Natural killer cell (primary cell): Measurements from ENCODE around the gene LSM12. TPM values are rescaled to one million over a fixed set of nuclear protein-coding genes. Genes with fewer than 3 reads are reported as not detected.

Source experiments
- ATAC-seq, 3 donors: fragments of 150-1000 bp in 2 of 3; fragments of 200-7000 bp in 1 of 3; cut with Tn5 transposase; 1 replicate in 1 of 3; 2 replicates in 2 of 3; pipeline ENCODE4 v1.10.0; 2021; ENCODE audit warnings: mild to moderate bottlenecking in 2 of 3, moderate library complexity in 2 of 3
- DNase-seq, 2 donors: peaks; one replicate each; pipeline versions ENCODE4 v3.0.0 to v3.0.0-alpha.2; 2013 to 2021; ENCODE audit warnings: mixed read lengths in 1 of 2
- H3K27ac ChIP-seq: one replicate; pipeline ENCODE4 v1.5.1; 2013; ENCODE audit warnings: mild to moderate bottlenecking, low read length
- H3K27me3 ChIP-seq: one replicate; pipeline ENCODE4 v1.6.1; 2013; ENCODE audit warnings: low read length; ENCODE audit not compliant: control insufficient read depth, insufficient read depth
- H3K36me3 ChIP-seq: one replicate; pipeline ENCODE4 v1.6.1; 2013; ENCODE audit warnings: low read length; ENCODE audit not compliant: control insufficient read depth, insufficient read depth
- H3K4me1 ChIP-seq: one replicate; pipeline ENCODE4 v1.6.1; 2013; ENCODE audit warnings: low read length; ENCODE audit not compliant: control insufficient read depth, insufficient read depth
- H3K4me3 ChIP-seq: one replicate; pipeline ENCODE4 v1.5.1; 2013; ENCODE audit warnings: low read length
- H3K9me3 ChIP-seq: one replicate; pipeline ENCODE4 v1.6.1; 2013; ENCODE audit warnings: low read length; ENCODE audit not compliant: control insufficient read depth, insufficient read depth
- H3K27ac Mint-ChIP-seq, 2 donors: one replicate each; pipeline ENCODE4 v1.8.0; 2022; ENCODE audit warnings: mild to moderate bottlenecking in 2 of 2, mixed read lengths in 2 of 2, moderate library complexity in 1 of 2
- H3K27me3 Mint-ChIP-seq, 2 donors: one replicate each; pipeline ENCODE4 v1.8.0; 2022; ENCODE audit warnings: low read depth in 2 of 2, mixed read lengths in 2 of 2
- H3K36me3 Mint-ChIP-seq: one replicate; pipeline ENCODE4 v1.8.0; 2022; ENCODE audit warnings: mixed read lengths
- H3K4me1 Mint-ChIP-seq, 2 donors: one replicate each; pipeline ENCODE4 v1.8.0; 2022; ENCODE audit warnings: mixed read lengths in 2 of 2
- H3K4me3 Mint-ChIP-seq: one replicate; pipeline ENCODE4 v1.8.0; 2022; ENCODE audit warnings: mild to moderate bottlenecking, moderate library complexity, mixed read lengths
- H3K9me3 Mint-ChIP-seq, 2 donors: one replicate each; pipeline ENCODE4 v1.8.0; 2022; ENCODE audit warnings: mixed read lengths in 2 of 2
- CTCF ChIP-seq: fragments of 200-600 bp; IDR thresholded peaks from one replicate; pipeline ENCODE4 v1.8.0; 2022; ENCODE audit warnings: antibody characterized with exemption
- WGBS: methylation state at CpG from one replicate; pipeline ENCODE4 v1.1.7; 2013; ENCODE audit warnings: missing lambda C conversion rate; ENCODE audit not compliant: insufficient coverage; 5-methylcytosine and 5-hydroxymethylcytosine counted together
- intact Hi-C: fragments of 100-400 bp; cut with micrococcal nuclease; formaldehyde crosslinking; loops from one replicate; pipeline ENCODE4 v1.14.2; 2022
- total RNA-seq, 4 donors: library from RNA; stranded (reverse); fragments of 120-200 nt in 1 of 4; gene quantifications; one replicate each; pipeline versions ENCODE4 v1.2.3 to v1.2.4, GENCODE V29; 2013 to 2022

Gene LSM12
- total RNA-seq, 3 donors from 2014 or later (not counting 1 experiment from before 2014, with no cell fraction given), result 46.9 to 54.0 (median 51.8) TPM

- TF ChIP-seq CTCF, result no peak
- Mint-ChIP-seq H3K4me1 (peaks cover 0 to 34% of the 10 kb centered on the region in 2 donors), H3K27ac (no peak overlapping the region), H3K27me3 (no peaks in the 10 kb centered on the region), H3K9me3 (no peaks in the 10 kb centered on the region), H3K36me3 (no peaks in the 10 kb centered on the region), H3K4me3 (no peak overlapping the region)
- Histone ChIP-seq H3K4me1 (peaks cover 32% of the 10 kb centered on the region), H3K36me3 (peaks cover 3% of the 10 kb centered on the region), H3K4me3 (no peak overlapping the region), H3K27me3 (no peaks in the 10 kb centered on the region), H3K27ac (no peak overlapping the region), H3K9me3 (no peaks in the 10 kb centered on the region)
- no peak for DNase-seq
- no peak for ATAC-seq
- intact Hi-C loops, result no loop called here
- 91% methylated on average over 13 of the region's 16 CpGs for WGBS
These were observed 42.2 kb upstream of the LSM12 start for GRCh38 chr17:44108440-44109311.

GRCh38 chr17:44106801-44107200, 40.3 kb upstream of the LSM12 start:
- Histone ChIP-seq H3K9me3 (no peaks in the 10 kb centered on the region), H3K27ac (no peak overlapping the region), H3K4me3 (no peak overlapping the region), H3K36me3 (peaks cover 3% of the 10 kb centered on the region), H3K27me3 (no peaks in the 10 kb centered on the region), H3K4me1 (peaks cover 23% of the 10 kb centered on the region)
- Mint-ChIP-seq H3K27me3 (no peaks in the 10 kb centered on the region), H3K4me3 (no peak overlapping the region), H3K9me3 (no peaks in the 10 kb centered on the region), H3K4me1 (peaks cover 0 to 22% of the 10 kb centered on the region in 2 donors), H3K27ac (no peak overlapping the region), H3K36me3 (no peaks in the 10 kb centered on the region)
- no peak for DNase-seq
- TF ChIP-seq CTCF, result no peak
- intact Hi-C loops, result no loop called here
- no peak for ATAC-seq
- 90% methylated on average over 4 of the region's 4 CpGs for WGBS

- ATAC-seq (no peak), DNase-seq (no peak)
- Histone ChIP-seq H3K9me3 (no peaks in the 10 kb centered on the region), H3K36me3 (peaks cover 3% of the 10 kb centered on the region), H3K27ac (no peak overlapping the region), H3K4me1 (peaks cover 14% of the 10 kb centered on the region), H3K27me3 (no peaks in the 10 kb centered on the region), H3K4me3 (no peak overlapping the region)
- WGBS, result 31% methylated on average over 3 of the region's 3 CpGs
- no peaks in the 10 kb centered on the region for H3K9me3 Mint-ChIP-seq
- no peaks in the 10 kb centered on the region for H3K27me3 Mint-ChIP-seq
- H3K36me3 Mint-ChIP-seq, result no peaks in the 10 kb centered on the region
- no peak overlapping the region for H3K27ac Mint-ChIP-seq
- intact Hi-C loops, result no loop called here
- no peak for TF ChIP-seq CTCF
- H3K4me1 Mint-ChIP-seq, result peaks cover 0 to 14% of the 10 kb centered on the region in 2 donors
- no peak overlapping the region for H3K4me3 Mint-ChIP-seq
These were observed 39.5 kb upstream of the LSM12 start for GRCh38 chr17:44105941-44106340.
